ENCODE measurements around the gene TANGO2. TPM values are rescaled to one million over a fixed set of nuclear protein-coding genes. Genes with fewer than 3 reads are reported as not detected.

The TANGO2 gene
- total and polyA plus RNA-seq, 9 of the 15 experiments (the other 6 are each of a cell fraction or from before 2014, with no cell fraction given) = 15.5 to 94.9 (median 70.1) TPM

DNA sequence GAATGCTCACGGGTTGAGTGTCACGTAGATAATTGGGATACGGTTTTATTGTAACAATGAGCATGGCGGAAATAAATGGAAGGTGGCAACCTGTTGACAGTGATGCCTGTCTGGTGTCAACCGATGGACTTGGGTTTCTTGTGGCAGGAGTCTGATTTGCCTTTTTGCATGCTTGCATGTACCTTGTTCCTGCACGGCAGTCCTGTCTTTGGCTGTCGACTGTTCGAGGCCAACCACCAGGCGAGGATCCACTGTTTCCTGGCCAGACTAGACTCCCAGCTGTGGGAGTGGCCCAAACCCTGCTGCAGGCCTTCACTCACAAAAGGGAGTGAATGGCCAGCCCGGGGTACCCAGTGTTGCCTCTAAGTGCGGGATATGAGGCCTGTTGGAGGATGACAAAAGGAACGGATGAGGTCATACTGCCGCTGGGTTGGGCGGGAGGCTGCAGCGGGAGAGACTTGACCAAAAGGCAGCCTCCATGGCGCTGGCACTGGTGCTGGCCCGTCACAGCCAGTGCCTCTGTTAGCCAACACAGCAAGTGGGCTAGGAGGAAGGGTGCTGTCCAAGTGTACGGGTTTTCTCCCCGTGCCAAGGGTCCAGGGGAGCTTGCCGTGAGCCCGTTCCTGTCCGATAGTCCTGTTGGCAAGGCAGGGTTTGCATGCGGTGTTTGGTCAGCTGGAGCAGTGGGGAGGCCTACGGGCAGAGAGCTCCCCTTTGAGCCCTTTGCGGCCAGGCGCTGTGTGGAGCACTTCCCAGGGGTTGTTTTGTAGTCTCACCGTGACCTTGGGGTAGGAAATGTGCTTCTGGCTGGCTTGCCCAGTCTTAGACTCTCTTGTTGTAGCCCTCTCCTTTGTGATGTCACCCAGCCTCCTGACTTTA lies 60.1 kb downstream of the TANGO2 start (continued):
- TF ChIP-seq, protein P1, sequence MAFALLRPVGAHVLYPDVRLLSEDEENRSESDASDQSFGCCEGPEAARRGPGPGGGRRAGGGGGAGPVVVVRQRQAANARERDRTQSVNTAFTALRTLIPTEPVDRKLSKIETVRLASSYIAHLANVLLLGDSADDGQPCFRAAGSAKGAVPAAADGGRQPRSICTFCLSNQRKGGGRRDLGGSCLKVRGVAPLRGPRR (CRISPR knock-in tag; IDR thresholded peaks at IDR 0.05) = peak; percentile 41; the same call in 1 of the 2 replicates
- TF ChIP-seq ZSCAN32 (CRISPR knock-in tag; IDR thresholded peaks at IDR 0.05) = 0 out of 2 replicates have a peak, but pooled peaks have one; percentile 57
- TF ChIP-seq SAFB (IDR thresholded peaks at IDR 0.05; ENCODE audit: borderline replicate concordance, low read depth, low read length) = no peak
- TF ChIP-seq ZKSCAN8 (CRISPR knock-in tag; IDR thresholded peaks at IDR 0.05) = no peak
- TF ChIP-seq, protein P2, sequence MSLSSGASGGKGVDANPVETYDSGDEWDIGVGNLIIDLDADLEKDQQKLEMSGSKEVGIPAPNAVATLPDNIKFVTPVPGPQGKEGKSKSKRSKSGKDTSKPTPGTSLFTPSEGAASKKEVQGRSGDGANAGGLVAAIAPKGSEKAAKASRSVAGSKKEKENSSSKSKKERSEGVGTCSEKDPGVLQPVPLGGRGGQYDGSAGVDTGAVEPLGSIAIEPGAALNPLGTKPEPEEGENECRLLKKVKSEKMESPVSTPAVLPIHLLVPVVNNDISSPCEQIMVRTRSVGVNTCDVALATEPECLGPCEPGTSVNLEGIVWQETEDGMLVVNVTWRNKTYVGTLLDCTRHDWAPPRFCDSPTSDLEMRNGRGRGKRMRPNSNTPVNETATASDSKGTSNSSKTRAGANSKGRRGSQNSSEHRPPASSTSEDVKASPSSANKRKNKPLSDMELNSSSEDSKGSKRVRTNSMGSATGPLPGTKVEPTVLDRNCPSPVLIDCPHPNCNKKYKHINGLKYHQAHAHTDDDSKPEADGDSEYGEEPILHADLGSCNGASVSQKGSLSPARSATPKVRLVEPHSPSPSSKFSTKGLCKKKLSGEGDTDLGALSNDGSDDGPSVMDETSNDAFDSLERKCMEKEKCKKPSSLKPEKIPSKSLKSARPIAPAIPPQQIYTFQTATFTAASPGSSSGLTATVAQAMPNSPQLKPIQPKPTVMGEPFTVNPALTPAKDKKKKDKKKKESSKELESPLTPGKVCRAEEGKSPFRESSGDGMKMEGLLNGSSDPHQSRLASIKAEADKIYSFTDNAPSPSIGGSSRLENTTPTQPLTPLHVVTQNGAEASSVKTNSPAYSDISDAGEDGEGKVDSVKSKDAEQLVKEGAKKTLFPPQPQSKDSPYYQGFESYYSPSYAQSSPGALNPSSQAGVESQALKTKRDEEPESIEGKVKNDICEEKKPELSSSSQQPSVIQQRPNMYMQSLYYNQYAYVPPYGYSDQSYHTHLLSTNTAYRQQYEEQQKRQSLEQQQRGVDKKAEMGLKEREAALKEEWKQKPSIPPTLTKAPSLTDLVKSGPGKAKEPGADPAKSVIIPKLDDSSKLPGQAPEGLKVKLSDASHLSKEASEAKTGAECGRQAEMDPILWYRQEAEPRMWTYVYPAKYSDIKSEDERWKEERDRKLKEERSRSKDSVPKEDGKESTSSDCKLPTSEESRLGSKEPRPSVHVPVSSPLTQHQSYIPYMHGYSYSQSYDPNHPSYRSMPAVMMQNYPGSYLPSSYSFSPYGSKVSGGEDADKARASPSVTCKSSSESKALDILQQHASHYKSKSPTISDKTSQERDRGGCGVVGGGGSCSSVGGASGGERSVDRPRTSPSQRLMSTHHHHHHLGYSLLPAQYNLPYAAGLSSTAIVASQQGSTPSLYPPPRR (CRISPR knock-in tag; IDR thresholded peaks at IDR 0.05; ENCODE audit: borderline replicate concordance) = no peak
- no peak for TF ChIP-seq PTBP1 (IDR thresholded peaks at IDR 0.05; ENCODE audit: low read depth, low read length)
- TF ChIP-seq STAT5B (CRISPR knock-in tag; IDR thresholded peaks at IDR 0.05) = no peak
- no peak for TF ChIP-seq NCOA2 (IDR thresholded peaks at IDR 0.05; ENCODE audit: partially characterized antibody in 2 of 2)
- TF ChIP-seq, protein P3, sequence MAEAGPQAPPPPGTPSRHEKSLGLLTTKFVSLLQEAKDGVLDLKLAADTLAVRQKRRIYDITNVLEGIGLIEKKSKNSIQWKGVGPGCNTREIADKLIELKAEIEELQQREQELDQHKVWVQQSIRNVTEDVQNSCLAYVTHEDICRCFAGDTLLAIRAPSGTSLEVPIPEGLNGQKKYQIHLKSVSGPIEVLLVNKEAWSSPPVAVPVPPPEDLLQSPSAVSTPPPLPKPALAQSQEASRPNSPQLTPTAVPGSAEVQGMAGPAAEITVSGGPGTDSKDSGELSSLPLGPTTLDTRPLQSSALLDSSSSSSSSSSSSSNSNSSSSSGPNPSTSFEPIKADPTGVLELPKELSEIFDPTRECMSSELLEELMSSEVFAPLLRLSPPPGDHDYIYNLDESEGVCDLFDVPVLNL (CRISPR knock-in tag; IDR thresholded peaks at IDR 0.05; ENCODE audit: low read depth) = no peak
- TF ChIP-seq SREBF2 (CRISPR knock-in tag; IDR thresholded peaks at IDR 0.05) = no peak
- no peak for TF ChIP-seq ARID2 (IDR thresholded peaks at IDR 0.05)
- TF ChIP-seq ZNF263 (CRISPR knock-in tag; IDR thresholded peaks at IDR 0.05; ENCODE audit: borderline replicate concordance) = no peak
- TF ChIP-seq OTX1 (CRISPR knock-in tag; IDR thresholded peaks at IDR 0.05) = peak; percentile 90
- no peak for TF ChIP-seq EP400 (IDR thresholded peaks at IDR 0.05)
- TF ChIP-seq KAT7 (CRISPR knock-in tag; IDR thresholded peaks at IDR 0.05; ENCODE audit: borderline replicate concordance) = no peak

Data from K562 (cell line).